ENCODE results near the gene RIMS1.
A peak's percentile ranks its signal among the peaks of the same experiment; 100 is the strongest.

Gene RIMS1

DNA sequence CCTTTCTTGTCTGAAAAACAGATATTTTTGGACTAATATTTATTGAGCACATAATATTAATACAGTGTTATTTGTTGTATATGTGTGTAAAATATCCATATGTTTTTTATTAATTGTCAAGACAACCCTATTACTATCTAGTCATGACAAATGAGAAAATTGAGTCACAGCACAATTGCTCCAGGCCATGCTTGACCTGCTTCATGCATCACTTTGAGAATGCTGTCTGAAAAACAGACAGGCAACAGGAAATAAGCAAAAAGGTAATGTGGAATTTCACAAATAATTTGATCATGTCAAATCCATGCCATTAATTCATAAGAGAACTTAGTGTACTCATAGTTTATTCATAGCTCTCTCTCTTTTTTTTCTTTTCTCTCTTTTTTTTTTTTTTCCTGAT, 246.5 kb downstream of the RIMS1 start:
- no peak overlapping the region for H3K4me3 ChIP-seq (ENCODE audit: low read depth, low read length)
- no peak for TF ChIP-seq CTCF (IDR thresholded peaks at IDR 0.05; ENCODE audit: low read depth, low read length)

DNA sequence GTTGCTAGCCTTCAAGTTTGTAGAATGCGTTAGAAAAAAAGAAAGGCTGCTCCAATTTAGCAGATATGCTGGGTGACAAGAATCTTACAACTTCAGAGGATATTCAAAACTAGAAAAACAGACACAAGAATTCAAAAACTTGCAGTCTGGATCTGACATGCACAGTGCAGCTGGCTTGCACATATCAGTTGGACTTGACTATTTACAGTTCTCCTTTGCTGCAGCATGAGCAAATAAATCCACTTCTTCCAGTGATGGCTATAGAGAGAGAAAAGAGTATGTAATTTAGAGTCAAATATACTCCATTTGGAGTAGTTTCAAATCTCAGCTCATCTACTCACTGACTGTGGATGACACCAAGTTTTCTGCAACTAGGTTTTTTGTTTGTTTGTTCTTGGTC, 247.0 kb downstream of the RIMS1 start:
- no peak overlapping the region for H3K4me3 ChIP-seq (ENCODE audit: low read depth, low read length)
- TF ChIP-seq CTCF (IDR thresholded peaks at IDR 0.05; ENCODE audit: low read depth, low read length): no peak

- H3K4me3 ChIP-seq (ENCODE audit: low read depth, low read length): no peak overlapping the region
- TF ChIP-seq CTCF (IDR thresholded peaks at IDR 0.05; ENCODE audit: low read depth, low read length): no peak
Measured at GRCh38 chr6:72140795-72141194, 254.4 kb downstream of the RIMS1 start.

DNA sequence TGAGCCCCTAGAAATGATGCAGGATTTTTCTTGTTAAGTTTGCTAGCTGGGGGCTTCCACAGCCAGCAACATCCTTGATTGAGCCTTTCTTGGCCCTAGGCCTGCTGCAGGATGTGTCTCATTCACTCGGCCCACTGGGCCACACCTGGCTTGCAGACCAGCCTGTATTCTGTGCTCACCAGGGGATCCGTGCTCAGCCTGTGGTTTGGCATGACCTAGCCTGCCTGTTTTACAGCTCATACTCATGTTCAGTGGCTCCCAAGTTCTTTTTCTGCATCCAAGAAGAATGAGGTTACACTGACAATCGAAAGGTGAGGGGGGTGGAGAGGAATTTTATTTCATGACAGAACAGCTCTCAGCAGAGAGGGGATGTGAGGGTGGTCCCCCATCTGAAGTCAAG, 263.4 kb downstream of the RIMS1 start:
- no peak overlapping the region for H3K4me3 ChIP-seq (ENCODE audit: low read depth, low read length)
- TF ChIP-seq CTCF (IDR thresholded peaks at IDR 0.05; ENCODE audit: low read depth, low read length): no peak

DNA sequence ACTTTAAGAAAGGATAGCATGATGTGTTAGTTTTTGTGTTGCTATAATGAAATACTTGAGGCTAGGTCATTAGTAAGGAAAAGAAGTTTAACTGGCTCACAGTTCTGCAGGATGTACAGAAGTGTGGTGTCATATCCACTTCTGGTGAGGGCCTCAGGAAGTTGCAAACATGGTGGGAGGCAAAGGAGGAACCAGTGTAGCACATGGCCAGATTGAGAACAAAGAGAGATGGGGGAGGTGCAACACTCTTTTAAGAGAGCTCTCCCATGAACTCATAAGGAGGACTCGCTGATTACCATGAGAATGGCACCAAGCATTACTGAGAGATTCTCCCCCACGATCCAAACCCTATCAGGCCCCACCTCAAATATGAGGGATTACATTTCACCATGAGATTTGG, 265.4 kb downstream of the RIMS1 start:
- no peak for TF ChIP-seq CTCF (IDR thresholded peaks at IDR 0.05; ENCODE audit: low read depth, low read length)
- H3K4me3 ChIP-seq (ENCODE audit: low read depth, low read length): no peak overlapping the region

- no peak for TF ChIP-seq CTCF (IDR thresholded peaks at IDR 0.05; ENCODE audit: low read depth, low read length)
- no peak overlapping the region for H3K4me3 ChIP-seq (ENCODE audit: low read depth, low read length)
Measured at GRCh38 chr6:72175916-72176315, 289.6 kb downstream of the RIMS1 start.

GRCh38 chr6:72182337-72183246, 296.2 kb downstream of the RIMS1 start:
- TF ChIP-seq CTCF (IDR thresholded peaks at IDR 0.05; ENCODE audit: low read depth, low read length): no peak
- peak overlapping the region; percentile 61 for H3K4me3 ChIP-seq (ENCODE audit: low read depth, low read length)

Measured in WI38 (cell line).